ENCODE results near the gene BAMBI.

BAMBI gene

GRCh38 chr10:28705472-28705871 is 28.2 kb downstream of the BAMBI start:
- no peak for DNase-seq (ENCODE audit: low read depth)

- no peak for DNase-seq (ENCODE audit: low read depth)
These were observed 31.8 kb downstream of the BAMBI start for GRCh38 chr10:28709001-28709710.

GRCh38 chr10:28710202-28710886 is 33.0 kb downstream of the BAMBI start:
- DNase-seq (ENCODE audit: low read depth): no peak

DNA sequence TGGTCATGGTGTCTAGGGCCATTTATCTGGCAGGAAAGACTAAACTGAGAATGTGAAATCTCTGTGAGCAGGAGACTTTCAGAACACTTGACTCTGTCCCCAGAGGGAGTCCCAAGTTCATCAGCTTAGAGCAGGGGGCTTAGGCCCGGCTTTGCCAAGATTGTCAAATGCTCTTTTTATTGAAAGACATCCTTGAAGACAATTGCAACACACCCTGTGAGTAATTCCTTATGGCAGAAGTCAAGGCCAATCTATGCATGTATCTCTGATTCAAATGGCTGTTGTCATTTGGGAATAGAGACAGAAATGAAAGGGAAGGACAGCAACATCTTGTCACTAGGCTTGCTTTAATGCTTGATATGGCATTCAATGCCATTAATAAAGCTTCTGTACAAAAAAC is 33.7 kb downstream of the BAMBI start:
- DNase-seq (ENCODE audit: low read depth): no peak

DNA sequence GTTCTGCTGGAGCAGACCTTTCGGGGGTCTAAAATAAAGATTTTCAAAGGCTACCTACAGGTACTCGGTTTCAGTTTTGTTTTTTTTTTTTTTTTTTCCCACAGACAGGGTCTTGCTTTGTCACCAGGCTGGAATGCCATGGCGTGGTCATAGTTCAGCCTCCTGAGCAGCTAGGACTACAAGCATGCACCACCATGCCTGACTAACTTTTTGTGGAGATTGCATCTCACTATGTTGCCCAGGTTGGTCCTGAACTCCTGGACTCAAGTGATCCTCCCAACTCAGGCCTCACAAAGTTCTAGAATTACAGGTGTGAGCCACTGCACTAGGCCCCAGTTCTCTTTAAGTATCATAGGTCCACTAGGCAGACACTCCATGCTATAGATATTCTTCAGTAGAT is 34.5 kb downstream of the BAMBI start:
- DNase-seq (ENCODE audit: low read depth): no peak

- DNase-seq (ENCODE audit: low read depth): no peak
These were observed 36.5 kb downstream of the BAMBI start for GRCh38 chr10:28713626-28714352.

GRCh38 chr10:28714401-28715053 is 37.2 kb downstream of the BAMBI start:
- DNase-seq (ENCODE audit: low read depth): no peak

GRCh38 chr10:28715246-28715645 is 37.9 kb downstream of the BAMBI start:
- no peak for DNase-seq (ENCODE audit: low read depth)

DNA sequence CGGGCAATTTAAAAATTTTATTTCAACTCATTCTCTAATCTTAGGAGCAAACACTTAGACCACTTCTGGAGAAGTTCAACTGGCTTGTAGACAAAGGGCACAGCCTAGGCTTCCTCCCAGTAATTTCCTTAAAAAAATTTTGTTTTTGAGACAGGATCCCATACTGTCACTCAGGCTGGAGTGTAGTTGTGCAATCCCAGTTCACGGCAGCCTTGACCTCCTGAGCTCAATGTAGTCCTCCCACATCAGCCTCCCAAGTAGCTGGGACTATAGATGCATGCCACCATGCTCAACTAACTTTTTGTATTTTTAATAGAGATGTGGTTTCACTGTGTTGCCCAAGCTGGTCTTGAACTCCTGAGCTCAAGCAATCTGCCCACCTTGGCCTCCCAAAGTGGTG is 38.4 kb downstream of the BAMBI start:
- no peak for DNase-seq (ENCODE audit: low read depth)

DNA sequence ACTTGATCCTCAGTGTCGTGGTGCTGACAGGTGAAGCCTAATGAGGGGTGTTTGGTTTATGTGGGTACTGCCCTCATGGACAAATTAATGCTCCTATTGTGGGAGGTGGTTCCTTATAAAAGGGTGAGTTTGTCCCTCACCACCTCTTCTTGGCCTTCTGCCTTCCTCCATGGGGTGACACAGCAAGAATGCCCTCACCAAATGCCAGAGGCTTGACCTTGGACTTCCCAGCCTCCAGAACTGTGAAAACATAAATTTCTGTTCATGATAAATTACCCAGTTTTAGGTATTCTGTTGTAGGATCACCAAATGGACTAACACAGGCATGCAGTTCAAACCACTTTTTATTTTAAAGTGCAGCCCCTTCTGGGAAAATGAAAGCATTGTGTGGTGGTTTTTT is 39.4 kb downstream of the BAMBI start:
- DNase-seq (ENCODE audit: low read depth): no peak

GRCh38 chr10:28717656-28718201 is 40.4 kb downstream of the BAMBI start:
- DNase-seq (ENCODE audit: low read depth): no peak

- DNase-seq (ENCODE audit: low read depth): no peak
These were observed 42.6 kb downstream of the BAMBI start for GRCh38 chr10:28719789-28720436.

GRCh38 chr10:28721318-28721951 is 44.1 kb downstream of the BAMBI start:
- DNase-seq (ENCODE audit: low read depth): no peak

DNA sequence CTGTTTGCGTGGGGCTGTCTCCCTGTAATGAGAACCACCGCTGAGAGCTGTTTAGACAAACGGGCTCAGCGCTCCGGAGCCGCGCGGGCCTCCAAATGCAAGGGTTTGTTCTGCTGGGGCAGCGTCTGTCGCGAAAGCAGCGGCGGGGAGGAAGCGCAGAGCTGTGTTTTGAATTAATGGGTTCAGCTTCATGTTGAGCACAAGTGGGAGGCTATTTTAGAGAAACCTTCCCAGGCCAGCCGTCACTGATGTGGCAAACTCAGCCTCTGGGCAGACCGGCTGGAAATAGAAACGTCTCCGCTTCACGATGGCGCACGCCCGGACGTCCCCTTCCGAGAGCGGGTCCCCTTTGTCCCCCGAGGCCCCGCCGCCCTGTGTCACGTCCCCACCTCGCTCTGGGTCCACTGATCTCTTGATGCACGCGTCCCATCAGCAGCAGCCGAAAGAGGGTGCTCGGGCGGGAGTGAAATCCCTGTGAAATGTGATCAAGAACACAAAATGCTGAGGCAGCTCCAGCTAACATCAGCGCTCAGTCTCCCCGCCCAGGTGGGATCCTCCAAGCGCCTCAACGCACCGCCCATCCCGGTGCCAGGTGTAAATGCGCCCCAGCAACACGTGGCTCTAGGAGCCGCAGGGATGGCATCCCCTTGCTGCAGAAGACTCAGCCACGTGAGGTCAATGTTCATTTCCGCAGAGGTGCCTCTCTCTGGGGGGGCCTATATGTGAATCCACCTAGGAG is 44.9 kb downstream of the BAMBI start:
- DNase-seq (ENCODE audit: low read depth): no peak

DNA sequence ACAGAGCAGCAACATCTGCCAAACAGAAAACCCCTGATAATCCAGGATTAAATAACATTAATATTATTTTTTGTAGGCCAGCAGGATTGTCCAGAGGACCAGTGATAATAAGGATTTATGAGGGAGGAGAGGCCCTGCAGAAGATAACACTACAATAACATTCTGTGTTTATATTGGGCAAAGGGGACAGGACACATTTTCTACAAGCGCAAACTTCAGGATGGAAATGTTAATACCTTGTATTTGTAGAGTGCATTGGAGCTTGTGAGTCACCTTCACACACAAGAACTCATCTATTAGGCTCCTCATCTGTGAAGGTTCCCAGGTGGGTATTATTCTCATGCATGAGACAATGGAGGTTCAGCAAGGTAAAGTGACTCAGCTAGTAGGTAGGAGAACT is 51.0 kb downstream of the BAMBI start:
- DNase-seq (ENCODE audit: low read depth): no peak

DNA sequence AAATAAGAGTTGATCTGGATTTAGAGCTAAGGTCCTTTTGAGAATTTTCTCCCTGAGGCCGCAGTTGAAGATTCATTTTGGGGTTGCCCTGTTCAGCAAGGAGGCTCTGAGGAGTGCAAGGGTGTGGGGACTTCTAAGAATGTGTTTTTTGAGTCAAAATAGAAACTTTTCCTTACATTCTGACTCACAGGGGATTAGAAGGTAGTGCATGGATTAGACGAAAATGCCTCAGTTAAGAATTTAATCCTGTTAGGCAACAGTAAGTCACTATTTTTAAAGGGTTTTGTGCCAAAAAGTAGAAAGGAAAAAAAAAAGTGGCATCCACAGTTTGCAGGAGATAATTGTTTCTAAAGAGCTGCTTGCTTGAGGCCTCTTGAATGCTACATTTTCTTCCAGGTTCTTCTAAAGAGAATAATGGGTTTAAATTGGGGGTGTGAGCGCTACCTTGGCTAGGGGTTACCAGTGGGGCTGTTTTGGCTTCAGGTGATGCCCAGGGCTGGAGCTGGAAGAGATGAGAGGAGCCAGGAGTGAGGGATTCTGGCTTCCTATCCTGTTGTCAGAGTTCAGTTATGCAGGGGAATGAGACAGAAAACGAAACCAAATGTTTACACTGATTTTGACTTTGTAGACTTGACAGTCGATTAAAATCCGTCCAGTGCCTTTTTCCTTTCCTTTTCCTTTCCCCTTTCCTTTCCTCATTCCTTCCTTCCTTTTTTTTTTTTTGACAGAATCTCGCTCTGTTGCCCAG is 52.9 kb downstream of the BAMBI start:
- DNase-seq (ENCODE audit: low read depth): no peak

DNA sequence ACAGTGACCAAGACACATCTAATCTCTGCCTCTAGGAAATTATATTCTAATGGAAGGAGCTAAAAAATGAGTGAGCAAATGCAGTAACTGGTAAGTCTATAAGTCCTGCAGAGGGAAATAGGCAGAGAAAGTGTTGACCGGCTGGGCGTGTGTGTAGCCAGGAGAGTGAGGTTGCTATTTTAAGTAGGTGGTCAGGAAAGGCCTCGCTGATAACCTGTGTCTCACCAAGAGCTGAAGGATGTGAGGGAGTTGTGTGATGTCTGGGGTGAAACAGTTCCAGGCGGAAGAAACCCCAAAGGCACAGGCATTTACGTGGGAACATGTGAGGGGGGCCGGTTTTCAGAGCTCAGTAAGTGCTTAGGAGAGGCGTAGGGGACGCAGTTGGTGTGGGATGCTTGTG is 54.8 kb downstream of the BAMBI start:
- DNase-seq (ENCODE audit: low read depth): no peak
